Measurements from ENCODE around the gene SYT8.

- TF ChIP-seq CTCF (IDR thresholded peaks at IDR 0.05) = no peak
- no peak for TF ChIP-seq POLR2A (IDR thresholded peaks at IDR 0.05)
Observed at GRCh38 chr11:1860108-1860507, 25.3 kb downstream of the SYT8 start.
